HG03159 (cell line): ENCODE data around the gene PDCD2L.
"Not testable (repeated sequence)": the region's sequence is repeated elsewhere in the genome, so short reads cannot be mapped to it uniquely, and the experiment has no call there.

ENCODE experiments used
- ATAC-seq: cut with Tn5 transposase; IDR thresholded peaks from one replicate; pipeline ENCODE4 v1.9.1; 2021; ENCODE audit warnings: mild to moderate bottlenecking, moderate library complexity; ENCODE audit not compliant: unreplicated experiment

PDCD2L gene

GRCh38 chr19:34373601-34374288, 30.5 kb upstream of the PDCD2L start:
- no peak for ATAC-seq

- no peak for ATAC-seq
These were observed 28.6 kb upstream of the PDCD2L start for GRCh38 chr19:34375598-34375997.

GRCh38 chr19:34380639-34381241, 23.5 kb upstream of the PDCD2L start:
- ATAC-seq = no peak

GRCh38 chr19:34381399-34382251, 22.6 kb upstream of the PDCD2L start:
- no peak for ATAC-seq

- no peak for ATAC-seq
These were observed 21.7 kb upstream of the PDCD2L start for GRCh38 chr19:34382471-34382870.

GRCh38 chr19:34383599-34383998, 20.6 kb upstream of the PDCD2L start:
- ATAC-seq = no peak

GRCh38 chr19:34386645-34387445, 17.4 kb upstream of the PDCD2L start:
- no peak for ATAC-seq

GRCh38 chr19:34387446-34387810, 16.8 kb upstream of the PDCD2L start:
- no peak for ATAC-seq

GRCh38 chr19:34388745-34389144, 15.5 kb upstream of the PDCD2L start:
- ATAC-seq = not testable (repeated sequence)

- ATAC-seq = no peak
These were observed 12.4 kb upstream of the PDCD2L start for GRCh38 chr19:34391813-34392212.

- ATAC-seq = no peak
These were observed 11.2 kb upstream of the PDCD2L start for GRCh38 chr19:34393031-34393430.

GRCh38 chr19:34393629-34394028, 10.6 kb upstream of the PDCD2L start:
- no peak for ATAC-seq

- no peak for ATAC-seq
These were observed 6.3 kb upstream of the PDCD2L start for GRCh38 chr19:34397853-34398252.

GRCh38 chr19:34399886-34400285, 4.3 kb upstream of the PDCD2L start:
- ATAC-seq = no peak

- not testable (repeated sequence) for ATAC-seq
These were observed 3.4 kb upstream of the PDCD2L start for GRCh38 chr19:34400844-34401243.

- ATAC-seq = no peak
These were observed 2.1 kb upstream of the PDCD2L start for GRCh38 chr19:34402074-34402600.

- ATAC-seq = peak; percentile 12
These were observed 453 bp upstream of the PDCD2L start for GRCh38 chr19:34403784-34404108.

- no peak for ATAC-seq
These were observed 1.9 kb downstream of the PDCD2L start for GRCh38 chr19:34405892-34406660.

GRCh38 chr19:34408411-34408810, 4.2 kb downstream of the PDCD2L start:
- no peak for ATAC-seq
